NCI-H2196 treated with DMSO at 0.1 percent for 48 hours (cell line): ENCODE results near the gene DNAJC22.
"Not testable (repeated sequence)": the region's sequence is repeated elsewhere in the genome, so short reads cannot be mapped to it uniquely, and the experiment has no call there.

Experiments used
- DNase-seq: peaks from one replicate; lab custom pipeline; 2025; ENCODE audit not compliant: unreplicated experiment; lab: John Stamatoyannopoulos, UW

The DNAJC22 gene

DNA sequence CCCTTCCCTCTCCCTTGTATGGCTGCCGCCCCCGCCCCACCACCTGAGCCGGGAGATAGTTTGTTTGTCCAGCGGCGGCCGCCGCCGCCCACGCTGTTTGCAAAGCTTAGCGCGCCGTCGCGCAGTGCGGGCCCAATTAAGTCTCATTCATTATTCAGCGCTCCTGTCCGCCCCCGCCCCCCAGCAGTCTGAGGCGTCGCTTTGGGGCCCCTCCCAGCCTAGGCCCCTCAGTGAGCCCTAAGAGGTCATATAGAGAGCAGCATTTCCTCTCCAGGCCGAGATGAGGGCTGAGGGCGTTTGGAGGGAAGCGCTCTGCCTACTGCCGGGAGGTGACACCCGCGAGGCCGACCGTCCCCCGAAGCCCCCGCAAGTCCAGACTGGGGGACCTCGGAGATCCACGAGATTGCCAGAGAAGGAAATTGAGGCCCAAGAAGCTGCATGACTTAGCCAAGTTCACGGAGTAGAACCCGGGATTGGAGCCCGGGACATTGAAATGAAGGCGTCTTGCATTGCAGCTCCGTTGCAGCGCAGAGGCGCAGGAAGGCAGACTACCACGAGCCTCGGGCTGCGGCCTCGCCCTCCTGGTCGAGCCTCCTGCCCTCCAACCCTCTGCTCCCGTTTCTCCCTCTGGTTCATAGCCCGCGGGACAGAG, at the start of gene DNAJC22:
TSS of gene DNAJC22 (plus strand) at position 230 of the 652 bp plus-strand sequence. CDS start 1,985 bp downstream, outside the sequence.
- no peak for DNase-seq

DNA sequence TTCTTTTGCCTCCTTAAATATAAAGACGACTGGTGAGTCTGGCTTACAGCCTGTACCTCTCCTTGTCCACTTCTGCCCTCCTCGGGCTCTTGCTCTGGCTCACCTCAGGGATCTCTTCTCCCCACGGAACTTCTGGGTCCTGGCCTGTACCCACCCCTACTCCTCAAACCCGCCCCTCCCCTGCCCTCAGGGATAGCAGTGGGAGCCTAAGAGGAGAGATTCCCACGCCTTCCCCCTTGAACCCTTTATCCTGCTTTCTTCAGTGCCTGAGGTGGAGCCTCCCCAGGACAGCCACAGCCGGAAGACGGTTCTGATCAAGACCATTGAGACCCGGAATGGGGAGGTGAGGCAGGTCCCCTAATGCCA, 49.0 kb upstream of the DNAJC22 start:
- no peak for DNase-seq

- no peak for DNase-seq
Measured at GRCh38 chr12:49298160-49298559, 48.5 kb upstream of the DNAJC22 start.

GRCh38 chr12:49301760-49302159, 44.9 kb upstream of the DNAJC22 start:
- no peak for DNase-seq

DNA sequence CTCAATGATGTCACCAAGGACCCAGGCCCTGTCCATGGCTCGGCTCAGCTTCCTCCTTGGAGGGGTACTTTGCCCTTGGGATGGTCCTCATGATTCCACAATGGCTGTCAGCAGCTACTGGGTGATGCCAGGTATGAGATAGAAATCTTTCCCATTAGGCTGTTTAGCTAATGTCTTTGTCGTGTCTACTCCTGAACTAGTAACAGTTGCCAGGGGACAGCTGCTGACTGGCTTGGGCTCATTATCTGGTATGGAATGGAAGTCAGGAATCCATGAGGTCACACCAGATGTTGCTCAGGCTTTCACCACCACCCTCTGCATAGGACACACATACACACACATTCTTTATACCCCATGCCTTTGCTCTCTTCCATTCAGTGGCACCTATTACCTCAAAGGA, 42.5 kb upstream of the DNAJC22 start:
- no peak for DNase-seq

DNA sequence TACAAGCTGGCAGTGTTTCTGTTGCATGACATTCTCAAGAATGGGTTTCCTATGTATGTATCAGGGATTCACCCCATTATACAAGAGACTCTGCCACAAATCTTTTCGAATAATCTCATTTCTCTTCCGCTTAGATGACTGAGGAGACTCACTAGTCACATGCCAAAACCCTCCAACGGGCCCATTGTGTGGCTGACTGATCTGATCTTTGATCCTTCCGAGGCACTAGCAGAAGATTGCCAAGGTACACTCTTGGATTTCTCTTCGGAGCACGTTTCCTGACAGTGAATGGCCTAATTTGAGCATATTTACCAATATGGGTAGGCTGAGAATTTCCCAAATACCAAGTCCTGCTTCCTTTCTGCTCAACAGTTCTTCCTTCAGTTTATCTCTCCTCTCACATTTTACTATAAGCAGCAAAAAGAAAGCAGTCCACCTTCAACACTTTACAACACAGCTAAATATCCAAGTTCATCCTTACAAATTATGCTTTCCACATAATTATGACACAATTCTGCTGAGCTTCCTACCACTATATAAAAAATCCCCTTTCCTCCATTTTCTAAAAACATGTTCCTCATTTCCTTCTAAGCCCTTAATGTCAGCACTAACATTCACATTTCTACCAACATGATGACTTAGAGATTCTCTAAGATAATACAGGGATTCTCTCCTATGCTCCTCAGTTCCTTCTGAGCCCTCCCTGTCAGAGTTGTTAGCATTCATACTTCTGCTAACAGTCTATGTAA, 40.8 kb upstream of the DNAJC22 start:
- no peak for DNase-seq

GRCh38 chr12:49309386-49309785, 37.3 kb upstream of the DNAJC22 start:
- no peak for DNase-seq

- not testable (repeated sequence) for DNase-seq
Measured at GRCh38 chr12:49310451-49311000, 36.2 kb upstream of the DNAJC22 start.

- no peak for DNase-seq
Measured at GRCh38 chr12:49314811-49315210, 31.9 kb upstream of the DNAJC22 start.

DNA sequence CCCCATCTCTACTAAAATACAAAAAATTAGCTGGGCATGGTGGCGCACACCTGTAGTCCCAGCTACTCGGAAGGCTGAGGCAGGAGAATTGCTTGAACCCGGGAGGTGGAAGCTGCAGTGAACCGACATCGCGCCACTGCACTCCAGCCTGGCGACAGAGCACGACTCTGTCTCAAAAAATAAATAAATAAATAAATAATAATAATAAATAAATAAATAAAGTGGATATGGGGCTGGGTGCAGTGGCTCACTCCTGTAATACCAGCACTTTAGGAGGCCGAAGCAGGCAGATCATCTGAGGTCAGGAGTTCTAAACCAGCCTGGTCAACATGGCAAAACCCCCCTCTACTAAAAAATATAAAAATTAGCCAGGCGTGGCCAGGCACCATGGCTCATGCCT, 29.6 kb upstream of the DNAJC22 start:
- DNase-seq = not testable (repeated sequence)

GRCh38 chr12:49320411-49321103, 26.1 kb upstream of the DNAJC22 start:
- DNase-seq = not testable (repeated sequence)

- DNase-seq = no peak
Measured at GRCh38 chr12:49322367-49322707, 24.4 kb upstream of the DNAJC22 start.

GRCh38 chr12:49322708-49323523, 23.8 kb upstream of the DNAJC22 start, which contains the start of gene TROAP:
Gene TROAP (plus strand): TSS chr12:49323255. CDS start chr12:49323609, 354 bp downstream.
- DNase-seq = peak; percentile 98

DNA sequence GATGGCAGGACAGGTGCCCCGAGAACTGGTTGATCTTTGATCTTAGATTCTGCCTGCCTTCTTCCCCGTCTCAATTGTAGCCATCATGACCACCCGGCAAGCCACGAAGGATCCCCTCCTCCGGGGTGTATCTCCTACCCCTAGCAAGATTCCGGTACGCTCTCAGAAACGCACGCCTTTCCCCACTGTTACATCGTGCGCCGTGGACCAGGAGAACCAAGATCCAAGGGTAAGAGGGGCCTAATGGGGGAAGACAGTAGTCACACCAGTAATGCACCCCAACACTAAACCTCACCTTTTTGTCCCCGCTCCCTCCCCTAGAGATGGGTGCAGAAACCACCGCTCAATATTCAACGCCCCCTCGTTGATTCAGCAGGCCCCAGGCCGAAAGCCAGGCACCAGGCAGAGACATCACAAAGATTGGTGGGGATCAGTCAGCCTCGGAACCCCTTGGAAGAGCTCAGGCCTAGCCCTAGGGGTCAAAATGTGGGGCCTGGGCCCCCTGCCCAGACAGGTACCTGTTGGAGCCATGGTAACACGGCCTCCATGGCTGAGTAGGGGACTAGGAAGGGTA, 23.1 kb upstream of the DNAJC22 start:
- DNase-seq = no peak

GRCh38 chr12:49325606-49326005, 21.1 kb upstream of the DNAJC22 start:
- no peak for DNase-seq

- DNase-seq = no peak
Measured at GRCh38 chr12:49327368-49327767, 19.3 kb upstream of the DNAJC22 start.

- DNase-seq = no peak
Measured at GRCh38 chr12:49327887-49328286, 18.8 kb upstream of the DNAJC22 start.

- DNase-seq = no peak
Measured at GRCh38 chr12:49328816-49329215, 17.9 kb upstream of the DNAJC22 start.

- DNase-seq = no peak
Measured at GRCh38 chr12:49330032-49330619, 16.6 kb upstream of the DNAJC22 start.
